Liver (tissue), 3 donors: Measurements from ENCODE around the gene SMPD3.

Source experiments
- ATF3 ChIP-seq: IDR thresholded peaks from 2 replicates; pipeline ENCODE4 v1.6.1; 2016; ENCODE audit warnings: antibody characterized with exemption
- CTCF ChIP-seq: fragments of 150-350 bp; IDR thresholded peaks from 2 replicates; pipeline ENCODE4 v1.5.1; 2017; ENCODE audit warnings: improper control_type of control experiment, low read depth, low read length; ENCODE audit not compliant: missing input control
- EGR1 ChIP-seq, 2 donors: IDR thresholded peaks; 2 replicates each; pipeline ENCODE4 v1.6.1; 2016 to 2018; ENCODE audit warnings: antibody characterized with exemption in 2 of 2, low read depth in 2 of 2
- FOXA1 ChIP-seq: IDR thresholded peaks from 2 replicates; pipeline ENCODE4 v1.6.1; 2016; ENCODE audit warnings: antibody characterized with exemption
- FOXA2 ChIP-seq: IDR thresholded peaks from 2 replicates; pipeline ENCODE4 v1.6.1; 2016; ENCODE audit warnings: antibody characterized with exemption
- GABPA ChIP-seq, 2 donors: IDR thresholded peaks in 1 of 2; conservative IDR thresholded peaks in 1 of 2; 2 replicates each; pipeline ENCODE4 v1.6.1; 2016; ENCODE audit warnings: antibody characterized with exemption in 2 of 2, mild to moderate bottlenecking in 1 of 2, moderate library complexity in 1 of 2
- JUND ChIP-seq, 2 donors: IDR thresholded peaks; 2 replicates each; pipeline ENCODE4 v1.6.1; 2016; ENCODE audit warnings: antibody characterized with exemption in 2 of 2
- RAD21 ChIP-seq, 2 donors: IDR thresholded peaks; 2 replicates each; pipeline ENCODE4 v1.6.1; 2016; ENCODE audit warnings: antibody characterized with exemption in 2 of 2, mild to moderate bottlenecking in 2 of 2
- REST ChIP-seq: IDR thresholded peaks from 2 replicates; pipeline ENCODE4 v1.6.1; 2016; ENCODE audit warnings: antibody characterized with exemption, mild to moderate bottlenecking
- RXRA ChIP-seq, 2 donors: IDR thresholded peaks; 2 replicates each; pipeline ENCODE4 v1.6.1; 2017 to 2018; ENCODE audit warnings: antibody characterized with exemption in 2 of 2, mild to moderate bottlenecking in 1 of 2
- SP1 ChIP-seq: IDR thresholded peaks from 2 replicates; pipeline ENCODE4 v1.6.1; 2018; ENCODE audit warnings: antibody characterized with exemption, mild to moderate bottlenecking
- TAF1 ChIP-seq: conservative IDR thresholded peaks from 2 replicates; pipeline ENCODE4 v1.6.1; 2016; ENCODE audit warnings: antibody characterized with exemption, mild to moderate bottlenecking
- YY1 ChIP-seq: IDR thresholded peaks from 2 replicates; pipeline ENCODE4 v1.6.1; 2016; ENCODE audit warnings: antibody characterized with exemption, mild to moderate bottlenecking
- donor health status: healthy.
- donor health status: healthy.

DNA sequence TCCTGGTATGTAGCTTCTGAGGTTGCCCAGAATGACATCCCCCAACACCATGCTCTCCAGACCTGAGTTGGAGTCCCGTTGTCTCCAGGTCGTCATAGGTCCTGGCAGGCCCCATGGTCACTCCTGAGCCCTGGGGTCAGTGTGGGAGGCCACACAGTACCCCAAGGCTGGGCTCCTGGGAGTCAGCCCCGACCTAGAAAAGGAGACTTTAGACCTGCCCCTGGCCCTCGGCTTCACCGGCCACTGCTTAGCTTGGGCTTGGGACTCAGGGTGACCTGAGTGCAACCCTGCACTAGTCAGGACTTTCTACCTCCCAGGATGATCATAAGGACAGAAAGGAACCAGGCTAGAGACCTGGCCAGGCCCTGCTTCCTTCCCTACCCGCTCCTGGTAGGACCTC lies 71.7 kb downstream of the SMPD3 start:
- TF ChIP-seq CTCF (no peak), YY1 (no peak), TAF1 (no peak), EGR1 (IDR thresholded peaks at IDR 0.05; ENCODE audit: low read depth in 2 of 2) (no peak), ATF3 (no peak), RXRA (IDR thresholded peaks at IDR 0.05) (no peak), FOXA2 (no peak), JUND (IDR thresholded peaks at IDR 0.05) (no peak), RAD21 (IDR thresholded peaks at IDR 0.05) (no peak), GABPA (IDR thresholded peaks at IDR 0.05 in 1 of 2, conservative IDR thresholded peaks at IDR 0.05 in 1 of 2) (no peak), SP1 (no peak), FOXA1 (no peak), REST (no peak)
